ENCODE data around the gene KRT33A.

Gene KRT33A

GRCh38 chr17:41301204-41301790 lies 49.3 kb downstream of the KRT33A start:
- DNase-seq: no peak

- DNase-seq: no peak
Measured at GRCh38 chr17:41298458-41299135, 52.0 kb downstream of the KRT33A start.

GRCh38 chr17:41296846-41297245 lies 53.8 kb downstream of the KRT33A start:
- DNase-seq: no peak
